NCI-H345 treated with DMSO at 0.1 percent for 48 hours (cell line): Measurements from ENCODE around the gene CGB8.
A peak's percentile ranks its signal among the peaks of the same experiment; 100 is the strongest.
"Not testable (repeated sequence)": the region's sequence is repeated elsewhere in the genome, so short reads cannot be mapped to it uniquely, and the experiment has no call there.

Experiments used
- DNase-seq: peaks from one replicate; lab custom pipeline; 2025; ENCODE audit not compliant: unreplicated experiment; lab: John Stamatoyannopoulos, UW

Gene CGB8

DNA sequence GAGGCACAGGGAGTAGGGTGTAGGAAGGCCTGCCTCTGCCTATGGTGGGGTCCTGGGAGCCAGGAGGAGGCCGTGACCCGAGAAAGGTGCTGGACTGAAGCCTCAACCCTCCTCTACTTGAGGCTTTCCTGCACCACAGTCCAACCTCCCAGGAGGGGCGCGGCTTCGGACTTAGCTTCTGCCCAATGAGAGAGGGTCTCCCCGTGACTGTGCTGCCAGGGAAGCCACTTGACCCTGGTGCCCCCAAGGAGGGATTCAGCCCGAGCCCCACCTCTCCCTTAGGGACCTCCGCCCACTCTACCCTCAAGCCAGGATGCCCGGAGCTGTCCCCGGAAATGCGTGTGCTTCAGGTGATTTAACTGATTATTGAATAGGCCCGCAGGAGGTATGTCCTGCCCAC lies at the start of gene CGB8:
Gene CGB8, minus strand, starts transcription at position 101 of the 400 bp plus-strand sequence. CDS start 372 bp downstream, outside the sequence.
- not testable (repeated sequence) for DNase-seq

DNA sequence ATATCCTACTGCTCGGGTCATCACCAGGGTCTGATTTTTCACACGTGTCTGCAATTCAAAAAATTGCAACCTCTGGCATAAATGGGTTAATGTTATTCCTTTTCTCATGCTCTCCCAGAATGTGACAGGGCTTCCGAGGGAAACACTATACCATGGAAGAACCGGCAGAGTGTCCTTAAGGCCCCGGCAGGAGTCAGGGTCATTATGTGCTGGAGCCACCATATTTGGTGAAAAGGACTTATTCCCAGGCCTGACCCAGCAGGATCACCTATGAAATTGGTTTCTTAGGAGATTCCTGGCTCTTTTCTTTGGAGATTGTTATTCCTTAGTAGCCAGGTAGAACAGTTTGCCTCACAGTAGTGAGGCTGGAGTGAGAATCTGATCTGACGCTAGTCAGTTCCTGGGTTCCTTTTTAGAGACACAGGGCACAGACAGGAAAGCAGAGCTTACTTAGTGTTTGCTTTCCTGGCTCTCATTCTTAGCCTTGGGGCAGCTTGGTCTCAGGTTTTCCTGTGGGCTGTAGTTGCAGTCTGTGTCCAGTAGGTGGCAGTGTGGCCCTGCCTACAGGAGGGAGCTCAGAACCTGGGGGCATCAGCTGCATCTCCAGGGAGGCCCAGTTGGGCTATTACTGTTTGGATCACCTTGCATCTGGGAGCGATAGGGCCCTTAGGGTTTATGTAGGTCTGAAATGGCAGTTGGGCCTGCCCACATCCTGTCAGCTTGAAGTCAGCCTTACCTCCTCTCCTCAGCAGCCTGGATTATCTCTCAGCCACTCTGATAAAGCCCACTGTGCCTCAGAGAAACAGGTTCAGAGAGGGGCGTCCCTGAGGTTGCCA lies 48.8 kb upstream of the CGB8 start:
- peak; percentile 55 for DNase-seq

DNA sequence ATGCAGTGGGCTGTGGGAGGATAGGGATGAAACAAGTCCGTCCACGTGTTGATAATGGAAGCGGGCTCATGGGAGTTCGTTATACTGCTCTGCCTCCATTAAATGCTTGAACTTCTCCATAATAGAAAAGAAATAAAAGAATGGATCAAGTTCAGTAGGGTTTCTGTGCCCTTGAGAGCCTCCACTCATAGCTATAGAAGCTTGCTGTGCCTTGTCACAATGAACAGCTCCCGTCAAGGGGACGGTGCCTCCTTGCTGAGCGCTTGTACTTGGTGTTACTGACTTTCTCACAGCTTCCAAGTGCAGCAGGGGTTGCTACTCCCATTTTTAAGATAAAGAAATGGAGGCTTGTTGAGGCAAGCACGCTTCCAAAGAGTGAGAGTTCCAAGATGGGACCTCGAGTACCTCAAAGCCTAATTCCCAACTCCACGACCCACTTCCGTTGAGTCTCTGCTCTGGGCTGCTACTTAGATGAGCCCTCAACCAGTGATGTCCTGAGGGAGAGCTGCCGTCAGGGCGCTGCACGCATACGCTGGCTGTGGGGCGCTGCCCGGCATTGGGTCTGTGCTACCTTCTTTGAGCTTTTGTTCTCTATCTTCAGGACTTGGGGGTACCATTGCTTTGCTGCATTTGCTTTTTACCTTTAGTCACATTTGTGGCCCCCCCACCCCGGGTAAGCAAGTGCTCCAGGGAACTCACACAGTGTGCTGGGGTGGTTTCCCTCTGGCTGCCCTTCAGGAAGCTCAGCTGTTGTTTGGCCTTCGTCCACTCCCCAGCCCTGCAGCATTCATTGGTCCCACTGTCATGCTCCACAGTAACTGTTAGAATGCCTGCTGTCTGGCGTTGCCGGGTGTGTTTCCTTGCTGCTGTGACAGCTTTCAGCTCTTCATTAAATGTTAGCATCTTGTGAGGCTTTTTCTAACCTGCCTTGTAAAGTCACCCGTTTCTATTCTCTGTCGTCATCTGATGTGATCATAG lies 45.9 kb upstream of the CGB8 start:
- no peak for DNase-seq

DNA sequence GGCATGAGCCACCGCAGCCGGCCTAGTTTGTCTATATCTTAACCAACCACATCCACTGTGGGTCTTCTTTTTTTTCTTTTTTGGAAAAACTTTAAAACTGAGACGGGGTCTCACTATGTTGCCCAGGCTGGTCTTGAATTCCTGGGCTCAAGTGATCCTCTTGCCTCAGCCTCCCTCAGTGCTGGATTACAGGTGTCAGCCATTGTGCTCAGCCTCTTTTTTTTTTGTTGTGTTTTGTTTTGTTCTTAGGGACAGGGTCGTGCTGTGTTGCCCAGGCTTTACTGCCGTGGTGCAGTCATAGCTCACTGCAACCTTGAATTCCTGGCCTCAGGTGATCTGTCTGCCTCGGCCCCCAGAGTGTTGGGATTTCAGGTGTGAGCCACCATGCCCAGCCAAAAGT lies 43.8 kb upstream of the CGB8 start:
- no peak for DNase-seq

DNA sequence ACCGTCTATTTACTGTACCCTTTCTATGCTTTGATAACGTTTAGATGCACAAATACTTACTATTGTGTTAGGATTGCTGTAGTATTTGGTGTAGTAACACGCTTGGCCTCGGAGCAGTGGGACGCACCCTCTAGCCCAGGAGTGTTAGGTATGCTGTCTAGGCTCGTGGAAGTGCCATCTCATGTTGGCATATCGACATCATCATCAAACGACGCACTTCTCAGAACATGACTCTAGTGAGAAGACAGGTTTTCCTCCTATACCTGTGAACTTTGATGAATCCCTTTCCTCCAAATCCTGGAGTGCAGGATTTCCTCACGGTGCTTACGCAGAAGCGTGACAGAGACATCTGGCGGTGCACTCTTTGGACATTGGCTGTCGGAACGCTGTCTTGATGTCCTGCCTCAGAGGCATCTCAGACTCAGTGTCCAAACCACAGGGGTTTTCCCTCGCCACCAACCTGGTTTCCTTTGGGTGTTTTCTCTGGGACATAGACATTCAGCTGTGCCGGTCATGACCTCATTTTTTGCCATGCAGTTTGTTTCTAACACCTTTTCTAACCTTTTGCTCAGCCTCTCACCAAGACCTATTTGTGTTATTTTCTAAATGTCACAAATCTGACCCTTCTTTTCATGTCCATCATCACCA lies 42.6 kb upstream of the CGB8 start:
- DNase-seq: no peak

DNA sequence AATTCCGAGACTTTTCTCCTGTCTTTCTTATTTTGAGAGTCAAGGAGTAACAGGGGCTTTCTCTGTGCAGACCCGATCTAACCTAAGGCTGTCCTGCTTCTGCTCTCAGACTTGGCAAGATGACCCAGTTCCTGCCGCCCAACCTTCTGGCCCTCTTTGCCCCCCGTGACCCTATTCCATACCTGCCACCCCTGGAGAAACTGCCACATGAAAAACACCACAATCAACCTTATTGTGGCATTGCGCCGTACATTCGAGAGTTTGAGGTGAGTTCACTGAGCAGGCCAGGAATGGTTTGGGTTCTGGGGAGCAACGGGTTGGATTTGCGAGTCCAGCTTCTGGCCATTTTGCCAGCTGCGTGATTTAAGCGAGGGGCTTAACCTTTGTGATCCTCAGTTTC lies 37.4 kb upstream of the CGB8 start:
- no peak for DNase-seq

DNA sequence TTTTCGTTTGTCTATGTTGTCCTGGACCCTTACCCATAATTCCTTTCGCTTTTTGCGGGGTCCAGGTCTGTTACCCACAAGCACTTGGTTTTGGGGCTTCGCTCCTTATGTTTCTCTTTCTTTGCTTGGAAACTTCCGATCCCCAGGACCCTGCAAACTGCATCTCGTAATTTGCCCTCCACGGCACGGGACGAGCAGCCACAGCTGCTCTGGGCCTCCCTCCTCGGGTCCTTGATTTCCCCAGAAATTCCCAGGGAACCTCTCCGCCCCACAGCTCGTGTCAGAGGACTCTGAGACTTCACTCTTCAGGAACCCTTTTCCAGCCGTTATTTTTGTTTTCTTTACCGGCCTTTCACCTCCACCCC lies 36.9 kb upstream of the CGB8 start:
- DNase-seq: no peak

DNA sequence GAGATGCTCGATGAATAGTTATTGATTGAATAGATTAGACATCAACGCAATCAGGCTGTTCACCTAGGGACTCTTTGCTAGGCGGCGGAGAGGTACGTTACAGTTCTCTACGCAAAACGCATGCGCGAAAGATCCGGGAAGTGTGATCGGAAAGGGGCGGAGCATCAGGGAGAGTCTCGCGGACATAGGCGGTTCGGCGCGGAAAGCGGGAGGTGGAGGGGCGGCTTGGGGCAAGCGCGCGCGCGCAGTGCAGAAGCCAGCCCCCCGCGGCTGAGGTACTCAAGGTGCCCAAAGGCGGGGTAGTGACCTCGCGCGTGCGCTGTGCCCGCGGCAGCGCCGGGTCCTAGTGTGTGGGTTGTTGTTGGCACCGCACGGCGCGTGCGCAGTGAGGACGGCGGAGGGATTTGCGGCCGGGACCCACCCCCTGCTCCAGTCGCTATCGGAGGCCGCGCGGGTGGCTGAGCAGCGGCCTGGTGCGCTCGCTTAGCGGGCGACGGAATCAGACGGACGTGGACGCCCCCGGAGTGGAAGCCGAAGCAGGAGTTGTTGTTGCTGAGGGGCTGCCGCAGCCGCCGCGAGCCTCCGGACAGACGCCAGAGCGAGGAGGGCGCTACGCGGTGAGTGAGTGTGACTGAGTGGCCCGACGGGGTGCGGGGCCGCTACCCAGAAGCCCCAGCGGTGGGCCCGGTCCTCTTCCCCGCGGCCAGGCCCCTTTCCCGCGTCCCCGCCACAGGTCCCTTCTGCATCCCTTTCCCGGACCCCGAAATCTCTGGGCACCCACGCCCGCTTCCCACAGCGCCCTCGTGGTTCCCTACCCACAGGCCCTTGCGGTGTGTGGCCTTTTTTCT lies 36.3 kb upstream of the CGB8 start, which contains the start of gene SNRNP70:
Gene SNRNP70, plus strand, starts transcription at position 432 of the 848 bp plus-strand sequence. CDS start 964 bp downstream, outside the sequence.
- DNase-seq: peak; percentile 92

DNA sequence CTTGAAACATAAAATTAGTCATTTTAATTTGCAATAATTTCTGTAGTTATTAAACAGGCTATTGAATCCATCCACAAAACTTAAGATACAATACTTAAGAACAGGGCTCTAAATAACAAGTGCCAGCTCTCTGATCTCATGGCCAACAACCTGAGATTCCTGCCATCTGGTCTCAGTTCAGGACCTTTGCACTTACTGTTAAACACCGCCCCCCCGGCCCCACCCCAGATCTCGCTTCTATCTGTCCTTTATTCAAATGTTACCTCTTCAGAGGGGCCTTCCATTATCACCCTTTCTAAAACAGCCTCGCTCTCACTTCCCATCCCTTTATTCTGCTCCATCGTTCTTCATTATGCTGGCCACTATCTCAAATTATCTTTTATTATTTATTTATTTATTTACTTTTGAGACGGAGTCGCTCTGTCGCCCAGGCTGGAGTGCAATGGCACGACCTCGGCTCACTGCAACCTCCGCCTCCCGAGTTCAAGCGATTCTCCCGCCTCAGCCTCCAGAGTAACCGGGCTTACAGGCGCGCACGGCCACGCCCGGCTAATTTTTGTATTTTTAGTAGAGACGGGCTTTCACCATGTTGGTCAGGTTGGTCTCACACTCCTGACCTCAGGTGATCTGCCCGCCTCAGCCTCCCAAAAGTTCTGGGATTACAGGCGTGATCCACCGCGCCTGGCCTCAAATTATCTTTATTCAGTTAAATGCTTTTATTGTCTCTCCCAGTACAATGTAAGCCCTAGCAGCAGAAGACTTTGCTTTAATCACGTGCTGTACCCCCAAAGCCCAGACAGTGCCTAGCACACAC lies 35.5 kb upstream of the CGB8 start:
- no peak for DNase-seq

DNA sequence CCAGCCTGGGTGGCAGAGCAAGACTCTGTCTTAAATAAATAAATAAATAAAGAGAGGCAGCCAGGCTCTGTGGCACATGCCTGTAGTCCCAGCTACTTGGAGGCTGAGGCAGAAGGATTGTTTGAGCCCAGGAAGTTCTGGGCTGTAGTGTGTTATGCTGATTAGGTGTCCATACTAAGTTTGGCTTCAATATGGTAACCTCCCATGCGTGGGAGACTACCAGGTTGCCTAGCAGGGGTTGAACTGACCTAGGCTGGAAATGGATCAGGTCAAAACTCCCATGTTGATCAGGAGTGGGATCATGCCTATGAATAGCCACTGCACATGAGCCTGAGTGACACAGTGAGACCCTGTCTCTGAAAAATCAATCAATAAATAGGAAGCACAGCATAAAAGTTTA lies 32.4 kb upstream of the CGB8 start:
- DNase-seq: no peak

DNA sequence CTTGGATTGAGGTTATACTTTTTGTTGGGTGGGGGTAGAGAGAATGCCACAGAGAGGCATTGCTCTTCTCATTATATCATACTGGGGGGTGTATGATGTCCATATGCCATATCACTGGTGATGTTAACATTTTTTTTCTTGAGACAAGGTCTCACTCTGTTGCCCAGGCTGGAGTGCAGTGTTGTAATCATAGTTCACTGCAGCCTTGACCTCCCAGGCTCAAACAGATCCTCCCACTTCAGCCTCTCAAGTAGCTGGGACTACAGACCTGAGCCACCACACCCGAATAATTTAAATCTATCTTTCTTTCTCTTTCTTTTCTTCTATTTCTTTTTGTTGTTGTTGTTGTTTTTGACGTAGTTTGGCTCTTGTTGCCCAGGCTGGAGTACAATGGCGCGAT lies 31.5 kb upstream of the CGB8 start:
- DNase-seq: no peak

DNA sequence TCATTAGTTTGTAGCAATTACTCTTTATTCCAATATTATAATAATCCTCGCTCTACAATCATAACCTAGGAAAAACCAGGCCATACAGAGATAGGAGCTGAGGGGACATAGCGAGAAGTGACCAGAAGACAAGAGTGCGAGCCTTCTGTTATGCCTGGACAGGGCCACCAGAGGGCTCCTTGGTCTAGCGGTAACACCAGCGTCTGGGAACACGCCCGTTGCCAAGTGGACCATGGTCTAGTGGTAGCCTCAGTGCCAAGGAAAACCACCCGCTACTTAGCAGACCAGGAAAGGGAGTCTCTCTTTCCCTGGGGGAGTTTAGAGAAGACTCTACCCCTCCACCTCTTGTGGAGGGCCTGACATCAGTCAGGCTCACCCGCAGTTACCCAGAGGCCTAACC lies 26.0 kb upstream of the CGB8 start:
- DNase-seq: not testable (repeated sequence)

DNA sequence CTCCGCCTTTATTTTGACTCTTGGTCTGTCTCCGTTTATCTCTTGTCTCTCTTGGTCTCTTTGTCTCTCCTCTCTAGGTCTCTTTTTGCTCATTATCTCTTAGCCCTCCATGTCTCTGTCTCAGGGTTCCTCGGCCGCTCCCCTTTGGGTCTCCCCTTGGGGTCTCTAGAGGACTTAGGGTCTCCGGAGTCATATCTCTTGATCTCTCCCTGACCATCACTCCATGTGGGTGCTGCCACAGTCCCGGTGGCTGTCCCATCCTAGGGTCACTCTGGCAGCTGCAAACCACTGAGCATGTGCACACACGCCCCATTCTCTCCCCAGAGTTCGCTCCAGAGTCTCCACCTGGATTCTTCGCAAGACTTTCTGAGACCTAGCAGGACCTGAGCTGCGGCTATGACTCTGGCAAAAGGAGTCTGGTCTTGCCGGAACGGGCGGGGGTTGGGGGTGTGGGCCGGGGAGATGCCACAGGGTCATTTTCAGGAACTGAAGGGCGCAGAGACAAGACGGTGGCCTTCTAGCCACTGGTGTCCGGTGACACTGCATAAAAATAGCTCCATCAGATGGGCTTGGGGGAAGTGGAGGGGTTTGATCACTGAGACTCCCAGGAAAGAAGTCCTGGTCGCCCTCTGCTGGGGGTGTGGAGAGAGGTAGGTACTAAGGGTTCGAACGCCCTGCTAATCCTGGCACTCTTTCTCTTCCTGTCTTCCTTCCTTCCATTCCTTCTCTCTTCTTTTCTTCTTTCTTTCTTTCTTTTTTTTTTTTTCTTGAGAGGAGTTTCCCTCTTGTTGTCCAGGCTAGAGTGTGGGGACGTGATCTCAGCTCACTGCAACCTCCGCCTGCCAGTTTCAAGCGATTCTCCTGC lies 24.8 kb upstream of the CGB8 start:
- DNase-seq: no peak

DNA sequence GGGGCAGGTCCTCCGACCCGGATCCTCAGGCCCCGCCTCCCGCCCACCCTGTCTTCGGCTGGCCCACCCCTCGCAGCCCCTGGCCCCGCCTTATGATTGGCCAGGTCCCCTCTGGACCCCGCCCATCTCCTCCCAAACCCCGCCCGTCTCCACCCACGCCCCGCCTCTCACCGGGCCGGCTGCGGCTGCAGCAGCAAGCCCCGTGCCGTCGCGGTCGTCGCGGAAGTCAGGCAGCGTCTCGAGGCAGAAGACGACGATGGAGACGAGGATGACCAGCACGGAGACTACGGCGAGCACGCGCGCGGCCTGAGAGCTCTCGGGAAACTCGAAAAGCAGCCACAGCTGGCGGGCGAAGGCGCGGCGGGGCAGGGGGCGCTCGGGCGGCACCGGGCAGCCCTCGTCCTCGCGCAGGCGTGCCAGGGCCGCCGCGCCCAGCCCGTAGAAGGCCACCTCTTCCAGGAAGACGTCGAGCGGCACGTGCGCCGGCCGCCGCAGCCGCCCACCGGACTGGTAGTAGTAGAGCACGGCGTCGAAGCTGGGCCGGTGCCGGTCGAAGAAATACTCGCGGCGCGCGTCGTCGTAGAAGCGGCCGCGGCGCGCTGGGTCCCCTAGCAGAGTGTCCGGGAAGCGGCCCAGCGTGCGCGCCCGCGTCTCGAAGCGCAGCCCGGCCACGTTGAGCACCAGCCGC lies 23.1 kb upstream of the CGB8 start:
- DNase-seq: no peak

DNA sequence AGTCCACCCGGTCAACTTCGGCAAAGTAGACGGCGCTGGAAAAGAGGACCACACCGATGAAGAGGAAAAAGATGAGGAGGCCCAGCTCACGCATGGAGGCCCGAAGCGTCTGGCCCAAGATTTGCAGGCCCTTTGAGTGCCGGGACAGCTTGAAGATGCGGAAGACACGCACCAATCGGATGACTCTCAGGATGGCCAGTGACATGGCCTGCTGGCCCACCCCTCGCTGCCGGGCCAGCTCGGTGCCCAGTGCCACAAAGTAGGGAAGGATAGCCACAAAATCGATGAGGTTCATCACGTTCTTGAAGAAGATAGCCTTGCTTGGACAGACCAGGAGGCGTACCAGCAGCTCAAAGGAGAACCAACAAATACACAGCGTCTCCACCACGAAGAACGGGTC lies 21.5 kb upstream of the CGB8 start:
- no peak for DNase-seq

DNA sequence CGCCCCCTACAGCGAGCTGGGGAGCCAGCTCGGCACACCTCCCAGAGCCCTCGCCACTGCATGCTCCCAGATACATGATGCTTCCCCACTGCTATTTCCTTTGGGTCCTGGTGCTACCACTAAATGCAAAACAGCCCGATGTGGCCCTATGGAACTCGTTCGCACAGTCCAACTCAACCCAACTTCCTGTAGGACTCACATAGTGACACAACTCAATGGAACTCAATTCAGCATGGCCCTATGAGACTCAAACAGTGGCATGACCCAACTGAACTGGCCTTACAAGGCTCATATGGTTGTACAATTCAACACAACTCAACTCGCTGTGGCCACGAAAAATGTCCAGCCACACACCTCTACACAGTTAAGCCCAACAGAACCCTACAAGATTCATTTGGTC lies 20.1 kb upstream of the CGB8 start:
- no peak for DNase-seq

DNA sequence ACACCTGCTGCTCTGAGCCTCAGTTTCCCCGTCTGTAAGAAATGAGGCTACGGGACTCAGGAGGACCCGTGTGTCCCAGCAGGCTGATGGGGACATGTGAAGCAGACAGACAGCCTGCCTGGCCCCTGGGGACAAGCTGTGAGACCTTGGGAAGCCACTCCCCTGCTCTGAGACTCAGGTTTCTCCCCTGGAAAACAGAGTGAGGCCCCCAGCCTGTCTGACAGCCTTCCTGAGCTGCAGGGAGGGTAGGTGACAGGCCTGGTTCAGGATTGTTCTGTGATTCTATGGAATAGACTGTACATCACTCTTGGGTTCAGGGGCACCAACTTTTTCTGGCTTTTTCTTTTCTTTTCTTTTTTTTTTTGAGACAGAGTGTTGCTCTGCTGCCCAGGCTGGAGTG lies 18.6 kb upstream of the CGB8 start:
- no peak for DNase-seq

DNA sequence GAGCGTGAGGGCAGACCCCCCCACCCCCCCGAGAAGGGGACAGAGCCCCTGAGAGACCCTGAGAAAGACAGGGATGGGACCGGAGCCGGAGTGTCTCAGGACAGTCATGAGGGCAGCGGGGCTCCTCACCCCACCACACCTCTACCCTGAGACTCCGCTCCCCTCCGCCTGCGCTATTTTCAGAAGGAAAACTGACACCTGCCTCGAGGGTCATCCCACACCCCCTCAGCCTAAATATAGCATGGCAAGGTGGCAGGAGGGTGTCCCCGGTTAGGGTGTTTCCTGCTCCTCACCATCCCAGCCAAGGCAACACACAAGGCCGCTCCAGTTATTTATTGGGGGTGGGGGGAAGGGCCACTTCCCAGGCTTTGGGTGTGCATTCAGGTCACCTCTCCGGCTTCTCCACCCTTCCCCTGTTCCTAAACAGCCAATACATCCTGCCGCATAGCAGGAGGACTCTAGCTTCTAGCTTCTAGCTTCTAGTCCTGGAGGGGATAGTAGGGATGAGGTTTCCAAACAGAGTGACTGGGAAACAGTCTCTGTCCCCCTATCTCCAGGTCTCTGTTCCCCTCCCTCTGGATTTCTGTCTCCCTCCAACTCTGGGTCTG lies 17.1 kb upstream of the CGB8 start:
- DNase-seq: no peak
